ENCODE data around the gene HIRA. TPM values are rescaled to one million over a fixed set of nuclear protein-coding genes. Genes with fewer than 3 reads are reported as not detected.

Gene HIRA
- total and polyA plus RNA-seq, 9 of the 15 experiments (the other 6 are each of a cell fraction or from before 2014, with no cell fraction given): 0.96 to 132 (median 58.4) TPM

DNA sequence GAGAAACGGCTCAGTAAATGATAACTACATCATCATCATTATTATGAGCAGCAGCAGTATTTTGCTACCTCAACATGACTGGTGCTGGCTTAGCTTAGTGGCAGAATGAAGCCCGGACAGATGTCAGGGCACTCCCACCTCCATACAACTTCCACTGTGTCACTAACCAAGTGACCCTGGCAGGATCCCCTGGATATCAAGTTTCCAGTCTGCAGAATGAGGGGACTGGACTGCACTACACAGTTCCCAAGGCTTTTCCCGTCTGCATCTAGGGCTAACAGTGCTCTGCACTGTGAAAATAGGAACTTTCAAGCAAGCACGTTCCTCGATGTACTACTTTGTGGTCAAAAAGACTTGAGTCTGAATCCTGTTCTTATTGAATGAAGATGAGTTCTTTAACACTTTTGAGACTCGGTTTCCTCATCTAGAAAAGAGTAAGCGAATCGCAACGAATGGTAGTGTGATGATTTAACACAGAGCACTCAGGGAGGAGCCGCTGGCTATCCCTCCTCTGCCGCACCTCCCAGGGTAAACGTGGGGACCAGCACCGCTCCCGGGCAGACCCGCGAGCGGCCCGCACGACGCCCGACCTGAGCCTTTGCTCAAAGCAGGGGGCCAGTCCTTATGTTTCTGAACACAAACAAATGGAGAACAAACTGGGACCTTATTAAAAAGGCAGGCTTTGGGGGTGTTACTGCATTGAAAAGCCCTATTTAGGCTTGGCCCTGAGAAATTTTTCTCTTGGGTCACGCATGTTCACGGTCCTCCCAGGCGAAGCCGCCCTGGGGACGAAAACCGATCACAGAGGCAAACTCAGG lies 140.9 kb downstream of the HIRA start (continued):
- TF ChIP-seq, protein P1, sequence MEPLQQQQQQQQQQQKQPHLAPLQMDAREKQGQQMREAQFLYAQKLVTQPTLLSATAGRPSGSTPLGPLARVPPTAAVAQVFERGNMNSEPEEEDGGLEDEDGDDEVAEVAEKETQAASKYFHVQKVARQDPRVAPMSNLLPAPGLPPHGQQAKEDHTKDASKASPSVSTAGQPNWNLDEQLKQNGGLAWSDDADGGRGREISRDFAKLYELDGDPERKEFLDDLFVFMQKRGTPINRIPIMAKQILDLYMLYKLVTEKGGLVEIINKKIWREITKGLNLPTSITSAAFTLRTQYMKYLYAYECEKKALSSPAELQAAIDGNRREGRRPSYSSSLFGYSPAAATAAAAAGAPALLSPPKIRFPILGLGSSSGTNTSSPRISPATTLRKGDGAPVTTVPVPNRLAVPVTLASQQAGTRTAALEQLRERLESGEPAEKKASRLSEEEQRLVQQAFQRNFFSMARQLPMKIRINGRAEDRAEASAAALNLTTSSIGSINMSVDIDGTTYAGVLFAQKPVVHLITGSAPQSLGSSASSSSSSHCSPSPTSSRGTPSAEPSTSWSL (CRISPR knock-in tag; IDR thresholded peaks at IDR 0.05; ENCODE audit: borderline replicate concordance): no peak
- TF ChIP-seq POLR2G (IDR thresholded peaks at IDR 0.05; ENCODE audit: low read depth, low read length) (no peak), CBX3 (IDR thresholded peaks at IDR 0.05; ENCODE audit: borderline replicate concordance in 1 of 2, low read length in 2 of 2) (no peak), NBN (IDR thresholded peaks at IDR 0.05; ENCODE audit: low read depth) (peak; percentile 44; the same call in 1 of the 2 replicates), ARID1B (IDR thresholded peaks at IDR 0.05) (no peak), NR2F6 (CRISPR knock-in tag; IDR thresholded peaks at IDR 0.05) (no peak), GABPB1 (CRISPR knock-in tag; IDR thresholded peaks at IDR 0.05) (no peak), TEAD4 (IDR thresholded peaks at IDR 0.05; ENCODE audit: low read length) (no peak), TEAD4 (CRISPR knock-in tag; IDR thresholded peaks at IDR 0.05; ENCODE audit: borderline replicate concordance) (no peak), ZNF41 (CRISPR knock-in tag; conservative IDR thresholded peaks at IDR 0.05) (no peak), HDAC6 (IDR thresholded peaks at IDR 0.05; ENCODE audit: low read depth, low read length) (no peak), ZNF253 (CRISPR knock-in tag; conservative IDR thresholded peaks at IDR 0.05) (no peak)
- TF ChIP-seq, protein P2, sequence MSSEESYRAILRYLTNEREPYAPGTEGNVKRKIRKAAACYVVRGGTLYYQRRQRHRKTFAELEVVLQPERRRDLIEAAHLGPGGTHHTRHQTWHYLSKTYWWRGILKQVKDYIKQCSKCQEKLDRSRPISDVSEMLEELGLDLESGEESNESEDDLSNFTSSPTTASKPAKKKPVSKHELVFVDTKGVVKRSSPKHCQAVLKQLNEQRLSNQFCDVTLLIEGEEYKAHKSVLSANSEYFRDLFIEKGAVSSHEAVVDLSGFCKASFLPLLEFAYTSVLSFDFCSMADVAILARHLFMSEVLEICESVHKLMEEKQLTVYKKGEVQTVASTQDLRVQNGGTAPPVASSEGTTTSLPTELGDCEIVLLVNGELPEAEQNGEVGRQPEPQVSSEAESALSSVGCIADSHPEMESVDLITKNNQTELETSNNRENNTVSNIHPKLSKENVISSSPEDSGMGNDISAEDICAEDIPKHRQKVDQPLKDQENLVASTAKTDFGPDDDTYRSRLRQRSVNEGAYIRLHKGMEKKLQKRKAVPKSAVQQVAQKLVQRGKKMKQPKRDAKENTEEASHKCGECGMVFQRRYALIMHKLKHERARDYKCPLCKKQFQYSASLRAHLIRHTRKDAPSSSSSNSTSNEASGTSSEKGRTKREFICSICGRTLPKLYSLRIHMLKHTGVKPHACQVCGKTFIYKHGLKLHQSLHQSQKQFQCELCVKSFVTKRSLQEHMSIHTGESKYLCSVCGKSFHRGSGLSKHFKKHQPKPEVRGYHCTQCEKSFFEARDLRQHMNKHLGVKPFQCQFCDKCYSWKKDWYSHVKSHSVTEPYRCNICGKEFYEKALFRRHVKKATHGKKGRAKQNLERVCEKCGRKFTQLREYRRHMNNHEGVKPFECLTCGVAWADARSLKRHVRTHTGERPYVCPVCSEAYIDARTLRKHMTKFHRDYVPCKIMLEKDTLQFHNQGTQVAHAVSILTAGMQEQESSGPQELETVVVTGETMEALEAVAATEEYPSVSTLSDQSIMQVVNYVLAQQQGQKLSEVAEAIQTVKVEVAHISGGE (CRISPR knock-in tag; IDR thresholded peaks at IDR 0.05): no peak
- TF ChIP-seq, protein P3, sequence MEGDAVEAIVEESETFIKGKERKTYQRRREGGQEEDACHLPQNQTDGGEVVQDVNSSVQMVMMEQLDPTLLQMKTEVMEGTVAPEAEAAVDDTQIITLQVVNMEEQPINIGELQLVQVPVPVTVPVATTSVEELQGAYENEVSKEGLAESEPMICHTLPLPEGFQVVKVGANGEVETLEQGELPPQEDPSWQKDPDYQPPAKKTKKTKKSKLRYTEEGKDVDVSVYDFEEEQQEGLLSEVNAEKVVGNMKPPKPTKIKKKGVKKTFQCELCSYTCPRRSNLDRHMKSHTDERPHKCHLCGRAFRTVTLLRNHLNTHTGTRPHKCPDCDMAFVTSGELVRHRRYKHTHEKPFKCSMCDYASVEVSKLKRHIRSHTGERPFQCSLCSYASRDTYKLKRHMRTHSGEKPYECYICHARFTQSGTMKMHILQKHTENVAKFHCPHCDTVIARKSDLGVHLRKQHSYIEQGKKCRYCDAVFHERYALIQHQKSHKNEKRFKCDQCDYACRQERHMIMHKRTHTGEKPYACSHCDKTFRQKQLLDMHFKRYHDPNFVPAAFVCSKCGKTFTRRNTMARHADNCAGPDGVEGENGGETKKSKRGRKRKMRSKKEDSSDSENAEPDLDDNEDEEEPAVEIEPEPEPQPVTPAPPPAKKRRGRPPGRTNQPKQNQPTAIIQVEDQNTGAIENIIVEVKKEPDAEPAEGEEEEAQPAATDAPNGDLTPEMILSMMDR (IDR thresholded peaks at IDR 0.05 in 2 of 3, conservative IDR thresholded peaks at IDR 0.05 in 1 of 3; ENCODE audit: insufficient read depth in 2 of 3, low read depth in 1 of 3, low read length in 3 of 3): no peak
- TF ChIP-seq, protein P4, sequence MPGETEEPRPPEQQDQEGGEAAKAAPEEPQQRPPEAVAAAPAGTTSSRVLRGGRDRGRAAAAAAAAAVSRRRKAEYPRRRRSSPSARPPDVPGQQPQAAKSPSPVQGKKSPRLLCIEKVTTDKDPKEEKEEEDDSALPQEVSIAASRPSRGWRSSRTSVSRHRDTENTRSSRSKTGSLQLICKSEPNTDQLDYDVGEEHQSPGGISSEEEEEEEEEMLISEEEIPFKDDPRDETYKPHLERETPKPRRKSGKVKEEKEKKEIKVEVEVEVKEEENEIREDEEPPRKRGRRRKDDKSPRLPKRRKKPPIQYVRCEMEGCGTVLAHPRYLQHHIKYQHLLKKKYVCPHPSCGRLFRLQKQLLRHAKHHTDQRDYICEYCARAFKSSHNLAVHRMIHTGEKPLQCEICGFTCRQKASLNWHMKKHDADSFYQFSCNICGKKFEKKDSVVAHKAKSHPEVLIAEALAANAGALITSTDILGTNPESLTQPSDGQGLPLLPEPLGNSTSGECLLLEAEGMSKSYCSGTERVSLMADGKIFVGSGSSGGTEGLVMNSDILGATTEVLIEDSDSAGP (CRISPR knock-in tag; IDR thresholded peaks at IDR 0.05): no peak
- TF ChIP-seq, protein P5, sequence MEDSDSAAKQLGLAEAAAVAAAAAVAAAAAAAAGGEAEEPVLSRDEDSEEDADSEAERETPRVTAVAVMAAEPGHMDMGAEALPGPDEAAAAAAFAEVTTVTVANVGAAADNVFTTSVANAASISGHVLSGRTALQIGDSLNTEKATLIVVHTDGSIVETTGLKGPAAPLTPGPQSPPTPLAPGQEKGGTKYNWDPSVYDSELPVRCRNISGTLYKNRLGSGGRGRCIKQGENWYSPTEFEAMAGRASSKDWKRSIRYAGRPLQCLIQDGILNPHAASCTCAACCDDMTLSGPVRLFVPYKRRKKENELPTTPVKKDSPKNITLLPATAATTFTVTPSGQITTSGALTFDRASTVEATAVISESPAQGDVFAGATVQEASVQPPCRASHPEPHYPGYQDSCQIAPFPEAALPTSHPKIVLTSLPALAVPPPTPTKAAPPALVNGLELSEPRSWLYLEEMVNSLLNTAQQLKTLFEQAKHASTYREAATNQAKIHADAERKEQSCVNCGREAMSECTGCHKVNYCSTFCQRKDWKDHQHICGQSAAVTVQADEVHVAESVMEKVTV (CRISPR knock-in tag; IDR thresholded peaks at IDR 0.05): no peak
